Measurements from ENCODE around the gene PRAMEF8.
"Not testable (repeated sequence)": the region's sequence is repeated elsewhere in the genome, so short reads cannot be mapped to it uniquely, and the experiment has no call there.

The PRAMEF8 gene

DNA sequence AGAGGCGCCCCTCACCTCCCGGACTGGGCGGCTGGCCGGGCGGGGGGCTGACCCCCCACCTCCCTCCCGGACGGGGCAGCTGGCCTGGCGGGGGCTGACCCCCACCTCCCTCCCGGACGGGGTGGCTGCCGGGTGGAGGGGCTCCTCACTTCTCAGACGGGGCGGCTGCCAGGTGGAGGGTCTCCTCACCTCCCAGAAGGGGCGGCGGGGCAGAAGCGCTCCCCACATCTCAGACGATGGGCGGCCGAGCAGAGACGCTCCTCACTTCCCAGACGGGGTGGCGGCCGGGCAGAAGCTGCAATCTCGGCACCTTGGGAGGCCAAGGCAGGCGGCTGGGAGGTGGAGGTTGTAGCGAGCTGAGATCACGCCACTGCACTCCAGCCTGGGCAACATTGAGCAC is 13.8 kb upstream of the PRAMEF8 start:
- WGBS, 2 donors (ENCODE audit: extremely low coverage in 2 of 2, insufficient read length in 2 of 2, insufficient replicate concordance in 1 of 2): no CpG with 5 or more reads among the region's 27 CpGs
- H3K27ac ChIP-seq (replicated peaks; ENCODE audit: low read length): not testable (repeated sequence)

DNA sequence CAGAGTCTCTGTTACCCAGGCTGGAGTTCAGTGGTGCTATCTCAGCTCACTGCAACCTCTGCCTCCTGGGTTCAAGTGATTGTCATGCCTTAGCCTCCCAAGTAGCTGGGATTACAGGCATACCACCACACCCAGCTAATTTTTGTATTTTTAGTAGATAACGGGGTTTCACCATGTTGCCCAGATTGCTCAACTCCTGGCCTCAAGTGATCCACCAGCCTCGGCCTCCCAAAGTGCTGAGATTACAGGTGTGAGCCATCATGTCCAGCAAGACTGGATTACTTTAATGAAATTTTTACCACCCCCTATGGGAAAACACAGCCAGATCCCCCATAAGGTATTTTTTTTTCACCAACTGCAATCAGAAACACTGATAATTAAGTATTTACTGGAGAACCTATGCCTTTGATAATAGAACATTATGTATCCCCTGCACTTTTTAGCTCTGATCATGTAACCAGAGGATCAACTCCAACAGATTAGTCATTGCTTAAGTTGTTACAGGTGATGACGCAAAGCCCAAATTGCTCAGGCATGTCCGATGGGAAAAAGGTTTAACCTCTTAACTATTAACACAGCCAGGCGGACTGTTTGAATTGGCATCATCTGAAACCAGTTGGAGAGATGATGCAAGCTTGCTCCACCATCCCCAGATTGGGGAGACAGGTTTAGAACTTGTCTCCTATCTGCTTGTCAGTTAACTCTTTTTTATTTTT is 12.4 kb upstream of the PRAMEF8 start:
- not testable (repeated sequence) for H3K79me1 ChIP-seq (ENCODE audit: low read depth, low read length); H2AFZ ChIP-seq (ENCODE audit: low read length); H2AK5ac ChIP-seq (ENCODE audit: low read depth, low read length)

More for the DNA sequence above, 13.8 kb upstream of the PRAMEF8 start:
- not testable (repeated sequence) for DNase-seq (ENCODE audit: low spot score); H3K79me1 ChIP-seq (ENCODE audit: low read depth, low read length); H3K9me3 ChIP-seq (replicated peaks in 1 of 2; ENCODE audit: control insufficient read depth in 2 of 2, insufficient read depth in 1 of 2, low read depth in 1 of 2, low read length in 2 of 2); H3K27me3 ChIP-seq (ENCODE audit: control insufficient read depth in 3 of 3, insufficient read depth in 3 of 3, low read depth in 1 of 3, low read length in 3 of 3); H2AK5ac ChIP-seq (ENCODE audit: low read depth, low read length); H3K36me3 ChIP-seq (replicated peaks in 1 of 2; ENCODE audit: control insufficient read depth in 2 of 2, insufficient read depth in 2 of 2, low read length in 2 of 2); H2BK5ac ChIP-seq (ENCODE audit: low read length); H4K91ac ChIP-seq (ENCODE audit: low read depth, low read length, poor library complexity); H3K23ac ChIP-seq (ENCODE audit: low read depth, low read length, poor library complexity); H3K4me3 ChIP-seq (ENCODE audit: low read length in 2 of 2); H4K8ac ChIP-seq (ENCODE audit: low read depth, low read length); H3K4me1 ChIP-seq (ENCODE audit: control insufficient read depth in 2 of 2, insufficient read depth in 1 of 2, low read depth in 1 of 2, low read length in 2 of 2); H3K4me2 ChIP-seq (ENCODE audit: insufficient read depth, low read length, poor library complexity, severe bottlenecking); H2BK120ac ChIP-seq (ENCODE audit: low read depth, low read length); H3K14ac ChIP-seq (ENCODE audit: low read length); H3K4ac ChIP-seq (ENCODE audit: low read length); H3K9ac ChIP-seq (ENCODE audit: low read depth, low read length, poor library complexity); H2BK15ac ChIP-seq (ENCODE audit: low read length); H2BK12ac ChIP-seq (ENCODE audit: low read length); H3K18ac ChIP-seq (ENCODE audit: low read length); H2AFZ ChIP-seq (ENCODE audit: low read length)

GRCh38 chr1:13289030-13289429 is 4.1 kb upstream of the PRAMEF8 start:
- not testable (repeated sequence) for H3K4me1 ChIP-seq (ENCODE audit: control insufficient read depth in 2 of 2, insufficient read depth in 1 of 2, low read depth in 1 of 2, low read length in 2 of 2); H2BK15ac ChIP-seq (ENCODE audit: low read length); H3K9ac ChIP-seq (ENCODE audit: low read depth, low read length, poor library complexity); H2BK5ac ChIP-seq (ENCODE audit: low read length); H3K27me3 ChIP-seq (ENCODE audit: control insufficient read depth in 3 of 3, insufficient read depth in 3 of 3, low read depth in 1 of 3, low read length in 3 of 3); H3K79me1 ChIP-seq (ENCODE audit: low read depth, low read length); H4K91ac ChIP-seq (ENCODE audit: low read depth, low read length, poor library complexity); H3K18ac ChIP-seq (ENCODE audit: low read length); H3K36me3 ChIP-seq (replicated peaks in 1 of 2; ENCODE audit: control insufficient read depth in 2 of 2, insufficient read depth in 2 of 2, low read length in 2 of 2); DNase-seq (ENCODE audit: low spot score); H2AFZ ChIP-seq (ENCODE audit: low read length); H3K4ac ChIP-seq (ENCODE audit: low read length); H3K4me2 ChIP-seq (ENCODE audit: insufficient read depth, low read length, poor library complexity, severe bottlenecking); H4K8ac ChIP-seq (ENCODE audit: low read depth, low read length); H3K27ac ChIP-seq (replicated peaks; ENCODE audit: low read length); H3K23ac ChIP-seq (ENCODE audit: low read depth, low read length, poor library complexity); H2AK5ac ChIP-seq (ENCODE audit: low read depth, low read length); H2BK120ac ChIP-seq (ENCODE audit: low read depth, low read length); H3K9me3 ChIP-seq (replicated peaks in 1 of 2; ENCODE audit: control insufficient read depth in 2 of 2, insufficient read depth in 1 of 2, low read depth in 1 of 2, low read length in 2 of 2); H2BK12ac ChIP-seq (ENCODE audit: low read length); H3K4me3 ChIP-seq (ENCODE audit: low read length in 2 of 2); H3K14ac ChIP-seq (ENCODE audit: low read length)
- WGBS, 2 donors (ENCODE audit: extremely low coverage in 2 of 2, insufficient read length in 2 of 2, insufficient replicate concordance in 1 of 2): no CpG with 5 or more reads among the region's 3 CpGs

More for the DNA sequence above, 12.4 kb upstream of the PRAMEF8 start:
- not testable (repeated sequence) for H3K27me3 ChIP-seq (ENCODE audit: control insufficient read depth in 3 of 3, insufficient read depth in 3 of 3, low read depth in 1 of 3, low read length in 3 of 3); H3K14ac ChIP-seq (ENCODE audit: low read length); H2BK12ac ChIP-seq (ENCODE audit: low read length); H3K9ac ChIP-seq (ENCODE audit: low read depth, low read length, poor library complexity); H3K9me3 ChIP-seq (replicated peaks in 1 of 2; ENCODE audit: control insufficient read depth in 2 of 2, insufficient read depth in 1 of 2, low read depth in 1 of 2, low read length in 2 of 2); H3K18ac ChIP-seq (ENCODE audit: low read length); H3K36me3 ChIP-seq (replicated peaks in 1 of 2; ENCODE audit: control insufficient read depth in 2 of 2, insufficient read depth in 2 of 2, low read length in 2 of 2); H3K27ac ChIP-seq (replicated peaks; ENCODE audit: low read length); H3K23ac ChIP-seq (ENCODE audit: low read depth, low read length, poor library complexity); H3K4me1 ChIP-seq (ENCODE audit: control insufficient read depth in 2 of 2, insufficient read depth in 1 of 2, low read depth in 1 of 2, low read length in 2 of 2); H3K4me3 ChIP-seq (ENCODE audit: low read length in 2 of 2); H2BK5ac ChIP-seq (ENCODE audit: low read length); H4K91ac ChIP-seq (ENCODE audit: low read depth, low read length, poor library complexity); H3K4ac ChIP-seq (ENCODE audit: low read length); H2BK120ac ChIP-seq (ENCODE audit: low read depth, low read length); H4K8ac ChIP-seq (ENCODE audit: low read depth, low read length); DNase-seq (ENCODE audit: low spot score); H3K4me2 ChIP-seq (ENCODE audit: insufficient read depth, low read length, poor library complexity, severe bottlenecking); H2BK15ac ChIP-seq (ENCODE audit: low read length)
- no CpG with 5 or more reads among the region's 5 CpGs for WGBS, 2 donors (ENCODE audit: extremely low coverage in 2 of 2, insufficient read length in 2 of 2, insufficient replicate concordance in 1 of 2)

GRCh38 chr1:13279617-13280016 is 5.3 kb downstream of the PRAMEF8 start:
- H3K9ac ChIP-seq (ENCODE audit: low read depth, low read length, poor library complexity); H3K79me1 ChIP-seq (ENCODE audit: low read depth, low read length); H3K18ac ChIP-seq (ENCODE audit: low read length); H2BK12ac ChIP-seq (ENCODE audit: low read length); H2BK15ac ChIP-seq (ENCODE audit: low read length); H3K9me3 ChIP-seq (replicated peaks in 1 of 2; ENCODE audit: control insufficient read depth in 2 of 2, insufficient read depth in 1 of 2, low read depth in 1 of 2, low read length in 2 of 2); H2AK5ac ChIP-seq (ENCODE audit: low read depth, low read length); H3K23ac ChIP-seq (ENCODE audit: low read depth, low read length, poor library complexity); H2AFZ ChIP-seq (ENCODE audit: low read length); H4K8ac ChIP-seq (ENCODE audit: low read depth, low read length); H3K4me2 ChIP-seq (ENCODE audit: insufficient read depth, low read length, poor library complexity, severe bottlenecking); DNase-seq (ENCODE audit: low spot score); H3K14ac ChIP-seq (ENCODE audit: low read length); H2BK5ac ChIP-seq (ENCODE audit: low read length); H3K27me3 ChIP-seq (ENCODE audit: control insufficient read depth in 3 of 3, insufficient read depth in 3 of 3, low read depth in 1 of 3, low read length in 3 of 3); H3K27ac ChIP-seq (replicated peaks; ENCODE audit: low read length); H3K4me1 ChIP-seq (ENCODE audit: control insufficient read depth in 2 of 2, insufficient read depth in 1 of 2, low read depth in 1 of 2, low read length in 2 of 2); H3K4me3 ChIP-seq (ENCODE audit: low read length in 2 of 2); H3K36me3 ChIP-seq (replicated peaks in 1 of 2; ENCODE audit: control insufficient read depth in 2 of 2, insufficient read depth in 2 of 2, low read length in 2 of 2); H3K4ac ChIP-seq (ENCODE audit: low read length); H2BK120ac ChIP-seq (ENCODE audit: low read depth, low read length); H4K91ac ChIP-seq (ENCODE audit: low read depth, low read length, poor library complexity): not testable (repeated sequence)
- no CpG with 5 or more reads among the region's 3 CpGs for WGBS, 2 donors (ENCODE audit: extremely low coverage in 2 of 2, insufficient read length in 2 of 2, insufficient replicate concordance in 1 of 2)

All from neuronal stem cell (in vitro differentiated cells).